ENCODE data around the gene MAN1B1. TPM values are rescaled to one million over a fixed set of nuclear protein-coding genes. Genes with fewer than 3 reads are reported as not detected.
A peak's percentile ranks its signal among the peaks of the same experiment; 100 is the strongest.

Gene MAN1B1
- total and polyA plus RNA-seq, 4 donors = 19.9 to 31.8 (median 26.5) TPM

GRCh38 chr9:137126786-137127185 is 40.0 kb downstream of the MAN1B1 start:
- Histone ChIP-seq H3K27me3 (ENCODE audit: control insufficient read depth in 4 of 4, insufficient read depth in 4 of 4, low read length in 3 of 4) (no peaks in the 10 kb centered on the region), H3K27ac (ENCODE audit: low read depth in 1 of 2, low read length in 2 of 2) (peak overlapping the region in 1 of 2 donors; percentile 19), H3K4me1 (ENCODE audit: control insufficient read depth in 4 of 4, insufficient read depth in 4 of 4, low read length in 3 of 4) (peaks cover 6 to 28% (median 17%) of the 10 kb centered on the region in 4 donors), H3K9me3 (ENCODE audit: control insufficient read depth in 4 of 4, low read length in 3 of 4) (no peaks in the 10 kb centered on the region), H3K9ac (ENCODE audit: low read depth in 1 of 2, low read length in 2 of 2) (no peak overlapping the region), H3K36me3 (ENCODE audit: control insufficient read depth in 4 of 4, insufficient read depth in 3 of 4, low read depth in 1 of 4, low read length in 3 of 4) (no peaks in the 10 kb centered on the region), H3K4me3 (ENCODE audit: low read depth in 1 of 3, low read length in 3 of 3) (no peak overlapping the region)
- 47% methylated on average over 3 of the region's 3 CpGs for WGBS
- DNase-seq (ENCODE audit: low spot score) = no peak
- TF ChIP-seq ZBTB33 (IDR thresholded peaks at IDR 0.05) (no peak), YY1 (IDR thresholded peaks at IDR 0.05) (no peak), REST (IDR thresholded peaks at IDR 0.05) (no peak), ATF3 (IDR thresholded peaks at IDR 0.05) (no peak), SP1 (IDR thresholded peaks at IDR 0.05) (no peak), JUND (IDR thresholded peaks at IDR 0.05) (no peak)

GRCh38 chr9:137127301-137128157 is 40.7 kb downstream of the MAN1B1 start:
- Histone ChIP-seq H3K27me3 (ENCODE audit: control insufficient read depth in 4 of 4, insufficient read depth in 4 of 4, low read length in 3 of 4) (no peaks in the 10 kb centered on the region), H3K9ac (ENCODE audit: low read depth in 1 of 2, low read length in 2 of 2) (peak overlapping the region in 1 of 2 donors; percentile 37), H3K36me3 (ENCODE audit: control insufficient read depth in 4 of 4, insufficient read depth in 3 of 4, low read depth in 1 of 4, low read length in 3 of 4) (no peaks in the 10 kb centered on the region), H3K9me3 (ENCODE audit: control insufficient read depth in 4 of 4, low read length in 3 of 4) (peaks cover 0 to 1% (median 0%) of the 10 kb centered on the region in 4 donors), H3K4me3 (ENCODE audit: low read depth in 1 of 3, low read length in 3 of 3) (peak overlapping the region in 1 of 3 donors; percentile 14), H3K4me1 (ENCODE audit: control insufficient read depth in 4 of 4, insufficient read depth in 4 of 4, low read length in 3 of 4) (peaks cover 6 to 28% (median 17%) of the 10 kb centered on the region in 4 donors), H3K27ac (ENCODE audit: low read depth in 1 of 2, low read length in 2 of 2) (peak overlapping the region in 1 of 2 donors; percentile 19)
- WGBS = 29% methylated on average over 24 of the region's 24 CpGs
- peak; percentile 62 for DNase-seq (ENCODE audit: low spot score)
- TF ChIP-seq HNF4A (conservative IDR thresholded peaks at IDR 0.05) (no peak), FOXA2 (IDR thresholded peaks at IDR 0.05) (no peak), GABPA (IDR thresholded peaks at IDR 0.05 in 1 of 2, conservative IDR thresholded peaks at IDR 0.05 in 1 of 2) (peak; percentile 16 to 22)
